Liver (tissue), 9 donors: ENCODE results near the gene IKZF1. TPM values are rescaled to one million over a fixed set of nuclear protein-coding genes. Genes with fewer than 3 reads are reported as not detected.

Source experiments
- DNase-seq: peaks from one replicate; pipeline ENCODE4 v3.0.0-alpha.2; 2017; ENCODE audit warnings: low spot score
- H3K27ac ChIP-seq, 2 donors: one replicate each; pipeline ENCODE4 v1.7.0; 2013; ENCODE audit warnings: inconsistent platforms in 2 of 2, low read length in 2 of 2, control low read depth in 1 of 2, low read depth in 1 of 2, mild to moderate bottlenecking in 1 of 2
- H3K27me3 ChIP-seq, 4 donors: one replicate each; pipeline versions ENCODE4 v1.6.1 to v1.7.0; 2013; ENCODE audit warnings: low read length in 3 of 4, inconsistent platforms in 1 of 4, mild to moderate bottlenecking in 1 of 4, moderate library complexity in 1 of 4; ENCODE audit not compliant: control insufficient read depth in 4 of 4, insufficient read depth in 4 of 4
- H3K36me3 ChIP-seq, 4 donors: one replicate each; pipeline versions ENCODE4 v1.6.1 to v1.7.0; 2013; ENCODE audit warnings: low read length in 3 of 4, mild to moderate bottlenecking in 3 of 4, low read depth in 1 of 4, moderate library complexity in 1 of 4; ENCODE audit not compliant: control insufficient read depth in 4 of 4, insufficient read depth in 3 of 4
- H3K4me1 ChIP-seq, 4 donors: one replicate each; pipeline versions ENCODE4 v1.6.1 to v1.7.0; 2013; ENCODE audit warnings: low read length in 3 of 4, mild to moderate bottlenecking in 3 of 4, moderate library complexity in 1 of 4; ENCODE audit not compliant: control insufficient read depth in 4 of 4, insufficient read depth in 4 of 4
- H3K4me3 ChIP-seq, 3 donors: one replicate each; pipeline versions ENCODE4 v1.6.1 to v1.7.0; 2013; ENCODE audit warnings: low read length in 3 of 3, control low read depth in 1 of 3, low read depth in 1 of 3, mild to moderate bottlenecking in 1 of 3
- H3K9ac ChIP-seq, 2 donors: one replicate each; pipeline ENCODE4 v1.7.0; 2013; ENCODE audit warnings: low read length in 2 of 2, mild to moderate bottlenecking in 2 of 2, moderate library complexity in 2 of 2, control low read depth in 1 of 2, low read depth in 1 of 2
- H3K9me3 ChIP-seq, 4 donors: one replicate each; pipeline versions ENCODE4 v1.6.1 to v1.7.0; 2013; ENCODE audit warnings: low read length in 3 of 4; ENCODE audit not compliant: control insufficient read depth in 4 of 4
- ATF3 ChIP-seq: IDR thresholded peaks from 2 replicates; pipeline ENCODE4 v1.6.1; 2016; ENCODE audit warnings: antibody characterized with exemption
- CTCF ChIP-seq: fragments of 150-350 bp; IDR thresholded peaks from 2 replicates; pipeline ENCODE4 v1.5.1; 2017; ENCODE audit warnings: improper control_type of control experiment, low read depth, low read length; ENCODE audit not compliant: missing input control
- EGR1 ChIP-seq, 2 donors: IDR thresholded peaks; 2 replicates each; pipeline ENCODE4 v1.6.1; 2016 to 2018; ENCODE audit warnings: antibody characterized with exemption in 2 of 2, low read depth in 2 of 2
- FOXA1 ChIP-seq: IDR thresholded peaks from 2 replicates; pipeline ENCODE4 v1.6.1; 2016; ENCODE audit warnings: antibody characterized with exemption
- FOXA2 ChIP-seq: IDR thresholded peaks from 2 replicates; pipeline ENCODE4 v1.6.1; 2016; ENCODE audit warnings: antibody characterized with exemption
- GABPA ChIP-seq, 2 donors: IDR thresholded peaks in 1 of 2; conservative IDR thresholded peaks in 1 of 2; 2 replicates each; pipeline ENCODE4 v1.6.1; 2016; ENCODE audit warnings: antibody characterized with exemption in 2 of 2, mild to moderate bottlenecking in 1 of 2, moderate library complexity in 1 of 2
- HNF4A ChIP-seq, 2 donors: conservative IDR thresholded peaks; 2 replicates each; pipeline ENCODE4 v1.6.1; 2016; ENCODE audit warnings: antibody characterized with exemption in 2 of 2, mild to moderate bottlenecking in 2 of 2
- MAX ChIP-seq: IDR thresholded peaks from 2 replicates; pipeline ENCODE4 v1.6.1; 2016; ENCODE audit warnings: antibody characterized with exemption
- NR2F2 ChIP-seq: IDR thresholded peaks from 2 replicates; pipeline ENCODE4 v1.6.1; 2016; ENCODE audit warnings: antibody characterized with exemption
- REST ChIP-seq: IDR thresholded peaks from 2 replicates; pipeline ENCODE4 v1.6.1; 2016; ENCODE audit warnings: antibody characterized with exemption, mild to moderate bottlenecking
- RXRA ChIP-seq, 2 donors: IDR thresholded peaks; 2 replicates each; pipeline ENCODE4 v1.6.1; 2017 to 2018; ENCODE audit warnings: antibody characterized with exemption in 2 of 2, mild to moderate bottlenecking in 1 of 2
- SP1 ChIP-seq: IDR thresholded peaks from 2 replicates; pipeline ENCODE4 v1.6.1; 2018; ENCODE audit warnings: antibody characterized with exemption, mild to moderate bottlenecking
- TAF1 ChIP-seq: conservative IDR thresholded peaks from 2 replicates; pipeline ENCODE4 v1.6.1; 2016; ENCODE audit warnings: antibody characterized with exemption, mild to moderate bottlenecking
- YY1 ChIP-seq: IDR thresholded peaks from 2 replicates; pipeline ENCODE4 v1.6.1; 2016; ENCODE audit warnings: antibody characterized with exemption, mild to moderate bottlenecking
- ZBTB33 ChIP-seq: IDR thresholded peaks from 2 replicates; pipeline ENCODE4 v1.6.1; 2016; ENCODE audit warnings: antibody characterized with exemption
- WGBS: extraction: QIAGEN DNeasy Blood & Tissue Kit; methylation state at CpG from one replicate; pipeline ENCODE4 v1.1.7; 2013; 5-methylcytosine and 5-hydroxymethylcytosine counted together
- polyA plus RNA-seq, 2 donors: library from polyadenylated mRNA; stranded (reverse) in 1 of 2; unstranded in 1 of 2; fragments of 200-250 nt in 1 of 2; fragments of >200 nt in 1 of 2; fragmentation: Nextera tagmentation in 1 of 2; extraction: Ambion mirVana in 1 of 2; gene quantifications; one replicate each; pipeline versions ENCODE4 v1.2.1 to v1.2.3, GENCODE V29; 2013 to 2015
- total RNA-seq, 2 donors: library from RNA; depleted of rRNA; stranded (reverse); fragments of >200 nt; gene quantifications; one replicate each; pipeline ENCODE4 v1.2.3, GENCODE V29; 2014
- donor health status: healthy.
- donor health status: healthy.
- donor health status: healthy.
- donor health status: healthy.
- donor health status: healthy.

Gene IKZF1
- total and polyA plus RNA-seq, 4 donors: 1.6 to 43.5 (median 6.2) TPM

- peak overlapping the region in 1 of 2 donors; percentile 5 for H3K27ac ChIP-seq
- no peak for DNase-seq
- H3K36me3 ChIP-seq: no peaks in the 10 kb centered on the region
- no peak for TF ChIP-seq CTCF
- TF ChIP-seq RXRA (IDR thresholded peaks at IDR 0.05): no peak
- TF ChIP-seq TAF1: no peak
- TF ChIP-seq GABPA (IDR thresholded peaks at IDR 0.05 in 1 of 2, conservative IDR thresholded peaks at IDR 0.05 in 1 of 2): no peak
- TF ChIP-seq SP1: no peak
- no peak for TF ChIP-seq FOXA1
- TF ChIP-seq ATF3: no peak
- no peak for TF ChIP-seq REST
- no peak for TF ChIP-seq NR2F2
- no peak for TF ChIP-seq HNF4A (conservative IDR thresholded peaks at IDR 0.05)
- TF ChIP-seq ZBTB33: no peak
- TF ChIP-seq YY1: no peak
- TF ChIP-seq FOXA2: no peak
- TF ChIP-seq EGR1 (IDR thresholded peaks at IDR 0.05; ENCODE audit: low read depth in 2 of 2): no peak
- no peak for TF ChIP-seq MAX
- peak overlapping the region in 1 of 2 donors; percentile 59 for H3K9ac ChIP-seq
- no peak overlapping the region for H3K4me3 ChIP-seq
- WGBS: 65% methylated on average over 6 of the region's 6 CpGs
- H3K9me3 ChIP-seq: no peaks in the 10 kb centered on the region
- H3K4me1 ChIP-seq: no peaks in the 10 kb centered on the region
- H3K27me3 ChIP-seq: peaks cover 0 to 9% (median 4%) of the 10 kb centered on the region in 4 donors
These were observed 5.8 kb downstream of the IKZF1 start for GRCh38 chr7:50310361-50310760.

- DNase-seq: no peak
- TF ChIP-seq GABPA (IDR thresholded peaks at IDR 0.05 in 1 of 2, conservative IDR thresholded peaks at IDR 0.05 in 1 of 2): no peak
- no peak for TF ChIP-seq RXRA (IDR thresholded peaks at IDR 0.05)
- TF ChIP-seq HNF4A (conservative IDR thresholded peaks at IDR 0.05): no peak
- TF ChIP-seq MAX: no peak
- TF ChIP-seq ZBTB33: no peak
- no peak for TF ChIP-seq SP1
- H3K27ac ChIP-seq: no peak overlapping the region
- no peaks in the 10 kb centered on the region for H3K9me3 ChIP-seq
- WGBS: 96% methylated on average over 1 of the region's 1 CpG
- no peaks in the 10 kb centered on the region for H3K4me1 ChIP-seq
- no peak overlapping the region for H3K4me3 ChIP-seq
- H3K27me3 ChIP-seq: peaks cover 0 to 6% (median 2%) of the 10 kb centered on the region in 4 donors
- peak overlapping the region in 1 of 2 donors; percentile 59 for H3K9ac ChIP-seq
- no peaks in the 10 kb centered on the region for H3K36me3 ChIP-seq
These were observed 6.4 kb downstream of the IKZF1 start for GRCh38 chr7:50310956-50311355.
